NCI-H187 treated with DMSO at 0.1 percent for 48 hours (cell line): ENCODE measurements around the gene MAP2K3.

Experiments
- DNase-seq: peaks from one replicate; lab custom pipeline; 2025; lab: John Stamatoyannopoulos, UW

Gene MAP2K3

DNA sequence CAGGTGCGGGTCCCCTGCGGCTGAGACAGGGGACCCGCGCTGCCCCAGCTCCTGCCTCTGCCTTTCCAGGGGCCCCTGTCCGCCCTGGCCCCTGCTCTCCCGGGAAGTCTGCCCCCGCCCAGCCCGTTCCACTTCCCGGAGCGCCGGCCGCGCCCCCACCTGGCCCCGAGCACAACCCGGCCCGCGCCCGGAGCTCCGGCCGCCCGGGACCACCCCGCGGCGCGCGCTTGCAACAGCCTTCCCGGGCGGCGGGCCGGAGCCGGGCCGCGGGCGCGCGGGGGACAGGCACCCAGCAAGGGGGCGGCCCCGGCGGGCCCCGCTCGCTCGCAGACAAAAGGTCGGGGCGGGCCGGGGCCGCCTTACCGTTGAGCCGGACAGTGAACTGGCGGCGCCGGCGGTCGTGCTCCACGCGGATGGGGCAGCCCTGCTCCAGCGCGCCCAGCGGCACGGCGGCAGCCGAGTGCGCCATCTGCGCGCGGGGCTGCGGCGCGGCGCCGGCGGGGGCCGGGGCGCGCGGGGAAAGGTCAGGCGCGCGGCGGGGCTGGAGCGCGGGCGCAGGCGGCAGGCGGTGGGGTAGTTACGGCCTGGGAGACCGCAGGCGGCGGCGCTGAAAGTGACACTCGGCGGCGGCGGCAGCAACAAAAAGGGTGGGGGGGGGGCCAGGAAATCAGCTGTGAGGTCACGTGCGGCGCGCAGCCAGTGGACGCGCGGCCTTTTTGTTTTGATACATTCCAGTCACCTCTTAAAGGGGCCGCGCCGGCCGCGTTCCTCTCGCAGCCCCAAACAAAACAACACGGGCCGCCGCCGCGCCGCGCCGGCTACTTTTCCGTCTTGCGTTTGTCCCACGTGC, 31.5 kb upstream of the MAP2K3 start, which contains the start of gene NATD1:
Gene NATD1, minus strand, starts transcription at position 615 of the 850 bp plus-strand sequence. Its CDS starts 146 bp downstream, at position 469.
- DNase-seq, result no peak

DNA sequence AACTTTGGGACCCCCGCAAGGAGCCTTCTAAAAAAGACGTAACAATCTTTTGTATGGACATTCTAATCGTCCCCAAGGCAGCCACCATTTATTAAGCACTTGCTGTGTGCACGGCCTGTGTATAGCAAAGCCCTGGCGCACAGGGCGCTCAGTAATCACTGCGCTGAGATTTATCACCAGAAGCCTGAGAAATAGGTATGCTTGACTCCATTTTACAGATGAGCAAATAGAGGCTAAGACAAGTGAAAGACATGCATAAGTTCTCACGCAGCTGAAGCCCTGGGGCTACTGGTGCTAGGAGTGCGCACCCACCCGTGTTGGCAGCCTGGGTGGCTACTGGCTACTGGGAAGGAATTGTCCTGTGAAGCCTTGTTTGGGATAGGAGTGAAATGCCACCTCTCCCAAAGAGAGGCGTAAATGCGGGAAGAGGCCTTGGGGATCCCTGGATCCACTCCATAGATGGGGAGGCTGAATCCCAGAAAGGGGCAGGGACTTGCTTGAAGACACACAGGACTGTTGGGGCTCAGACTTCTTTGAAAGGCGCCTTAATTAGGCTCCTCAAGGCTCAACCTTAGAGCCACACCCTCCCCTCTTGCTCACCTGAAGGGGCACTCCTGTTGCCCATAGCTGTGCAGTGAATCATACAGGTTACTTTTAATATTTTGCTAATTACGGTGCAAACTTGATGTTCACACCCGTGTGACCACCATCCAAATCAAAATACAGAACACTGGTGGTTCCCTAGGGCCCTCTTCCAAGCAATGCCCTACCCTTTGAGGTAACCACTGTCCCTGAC, 30.7 kb upstream of the MAP2K3 start:
- DNase-seq, result no peak

DNA sequence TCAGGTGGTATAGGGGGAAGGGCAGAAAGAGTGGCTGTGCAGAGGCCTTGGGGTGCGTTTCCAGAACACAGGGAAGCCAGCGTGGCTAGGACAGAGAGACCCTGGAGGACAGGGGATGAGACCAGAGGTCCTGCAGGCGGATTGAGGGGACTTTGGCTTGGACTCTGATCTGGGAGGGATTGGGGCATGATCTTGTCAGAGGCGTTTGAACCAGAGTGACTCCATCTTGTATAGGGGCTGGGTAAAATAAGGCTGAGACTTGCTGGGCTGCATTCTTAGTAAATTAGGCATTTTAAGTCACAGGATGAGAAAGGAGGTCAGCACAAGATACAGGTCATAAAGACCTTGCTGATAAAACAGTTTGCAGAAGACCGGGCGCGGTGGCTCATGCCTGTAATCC, 25.9 kb upstream of the MAP2K3 start:
- DNase-seq, result no peak

DNA sequence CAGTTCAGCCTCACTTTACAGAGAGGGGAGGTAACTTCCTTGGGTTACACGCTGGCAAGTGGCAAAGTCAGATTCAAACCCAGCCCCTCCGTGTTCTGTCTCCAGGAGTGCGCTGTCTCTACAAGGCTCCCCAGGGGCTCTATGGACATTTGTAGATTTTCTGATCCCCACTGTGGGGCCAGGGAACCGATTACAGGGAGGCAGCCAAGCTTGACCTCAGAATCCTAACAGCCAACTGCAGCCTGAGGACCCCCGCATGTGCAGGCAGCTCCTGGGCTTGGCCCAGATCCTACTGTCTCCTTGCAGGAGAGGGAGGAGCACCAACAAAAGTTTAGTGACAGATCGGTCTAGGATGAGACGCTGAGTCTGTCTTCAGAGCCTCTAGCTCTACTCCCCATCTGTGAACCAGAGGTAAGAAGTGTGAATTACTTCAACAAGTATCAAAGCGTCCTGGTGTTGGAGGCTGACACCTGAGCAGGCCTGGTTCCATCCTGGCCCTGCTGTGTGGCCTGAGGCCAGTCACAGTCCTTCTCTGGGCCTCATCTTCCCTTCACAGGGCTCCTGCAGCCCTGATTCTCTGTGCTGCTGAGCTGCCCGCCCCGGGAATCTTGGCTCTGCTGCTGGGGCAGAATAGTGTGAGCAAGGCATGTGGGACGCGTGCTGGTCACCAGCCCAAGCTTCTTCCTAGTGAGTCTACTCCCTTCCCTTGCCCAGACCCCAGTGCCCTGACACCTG, 22.1 kb upstream of the MAP2K3 start:
- DNase-seq, result no peak

DNA sequence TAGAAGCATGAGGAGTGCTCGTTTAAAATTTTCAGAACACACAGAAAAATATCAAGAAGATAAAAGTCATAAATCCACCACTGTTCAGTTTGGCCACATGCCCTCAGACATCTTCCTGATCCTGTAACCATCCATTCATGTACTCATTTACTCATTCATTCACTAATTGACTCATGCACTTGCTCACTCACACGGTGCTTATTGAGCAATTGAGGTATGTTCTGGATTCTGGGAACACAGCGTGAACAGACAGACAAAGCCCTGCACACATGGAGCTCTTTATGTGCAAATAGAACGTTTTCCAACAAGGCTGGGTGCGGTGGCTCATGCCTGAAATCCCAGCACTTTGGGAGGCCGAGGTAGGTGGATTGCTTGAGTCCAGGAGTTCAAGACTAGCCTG, 21.1 kb upstream of the MAP2K3 start:
- DNase-seq, result no peak

DNA sequence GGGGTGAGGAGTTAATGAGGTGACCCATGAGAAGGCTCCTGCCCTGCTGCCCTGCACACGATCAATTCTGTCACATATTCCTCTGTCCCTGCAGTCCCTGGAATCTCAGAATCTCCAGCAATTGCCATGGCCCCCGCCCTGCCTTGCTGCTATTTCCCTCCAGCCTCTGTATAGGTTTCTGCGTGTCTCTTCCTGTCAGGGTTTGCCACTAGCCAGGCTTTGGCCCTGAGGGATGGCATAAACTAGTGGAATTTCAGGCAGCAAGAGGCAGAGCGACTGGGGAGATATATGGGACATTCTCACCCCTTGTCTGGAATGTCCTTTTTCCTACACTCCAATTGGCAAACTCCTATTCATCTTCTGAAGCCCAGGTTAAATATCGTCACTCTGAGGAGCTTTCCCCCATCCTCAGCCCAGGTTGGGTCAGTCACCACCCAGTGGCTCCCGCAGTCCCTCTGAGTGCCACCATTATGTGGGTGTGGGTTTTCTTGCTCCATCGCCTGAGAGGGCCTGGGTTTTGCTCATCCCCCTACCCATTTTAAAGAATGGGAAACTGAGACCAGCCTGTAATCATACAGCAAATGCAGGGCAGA, 15.8 kb upstream of the MAP2K3 start:
- no peak for DNase-seq

DNA sequence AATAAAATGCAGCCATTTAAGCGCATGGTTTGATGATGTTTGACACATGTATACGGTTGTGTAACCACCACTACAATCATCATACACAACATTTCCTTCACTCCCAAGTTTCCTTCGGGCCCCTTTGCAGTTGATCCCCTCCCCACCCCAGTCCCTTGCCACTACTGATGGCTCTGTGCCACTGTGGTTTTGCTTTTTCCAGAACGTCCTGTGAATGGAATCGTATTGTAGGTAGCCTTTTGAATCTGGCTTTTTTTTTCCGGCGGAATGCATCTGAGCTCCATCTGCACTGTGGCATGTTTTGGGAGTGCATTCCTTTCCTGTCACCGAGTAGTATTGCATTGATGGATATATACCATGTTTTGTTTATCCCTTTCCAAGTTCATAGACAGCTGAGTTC, 15.1 kb upstream of the MAP2K3 start:
- DNase-seq, result no peak

DNA sequence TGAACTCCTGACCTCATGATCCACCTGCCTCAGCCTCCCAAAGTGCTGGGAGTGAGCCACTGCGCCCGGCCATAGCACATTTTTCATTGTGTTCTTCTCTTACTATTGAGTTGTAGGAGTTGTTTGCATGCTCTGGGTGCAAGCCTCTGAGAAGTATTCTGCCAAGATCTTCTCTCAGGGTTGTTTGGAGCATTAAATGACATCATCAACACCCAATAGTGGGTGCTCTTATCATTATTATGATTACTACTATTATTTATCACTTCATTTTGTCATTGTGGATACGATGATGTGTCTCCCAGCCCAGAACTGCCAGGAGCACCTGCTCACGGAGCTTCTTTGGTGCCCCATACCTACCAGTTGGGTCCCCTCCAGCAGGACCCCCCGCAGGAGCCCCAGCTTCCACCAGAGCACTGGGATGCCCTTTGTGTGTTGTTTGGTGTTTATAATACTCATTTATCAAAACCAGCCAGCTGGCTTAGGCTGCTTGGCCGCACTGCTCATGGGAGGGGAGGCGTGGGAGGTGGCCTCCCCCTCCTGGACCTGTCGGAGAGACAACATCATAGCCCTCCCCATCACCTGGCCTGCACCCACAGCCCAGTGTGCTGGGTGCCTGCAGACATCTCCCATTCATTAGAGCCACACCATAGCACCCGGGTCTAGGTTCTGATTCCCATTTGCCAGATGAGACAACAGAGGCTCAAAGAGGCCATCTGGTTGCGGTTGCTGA, 12.9 kb upstream of the MAP2K3 start:
- no peak for DNase-seq

DNA sequence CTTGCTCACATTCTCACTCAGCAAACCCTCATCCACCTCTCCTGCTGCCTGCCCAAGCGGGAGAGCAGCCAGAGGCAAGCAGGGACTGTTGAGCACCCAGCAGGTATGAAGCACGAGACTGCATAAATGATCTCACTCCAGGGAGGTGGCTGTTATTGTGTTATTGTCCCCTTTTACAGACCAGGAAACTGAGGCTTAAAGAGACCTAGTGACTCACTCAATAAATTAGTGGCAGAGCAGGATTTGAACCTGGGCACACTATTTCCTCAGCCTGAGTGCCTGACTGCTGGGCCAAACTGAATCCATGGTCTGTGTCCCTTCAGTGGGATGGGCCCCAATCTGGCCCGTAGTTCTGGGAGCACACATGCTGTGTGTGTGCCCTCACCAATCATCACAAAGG, 12.3 kb upstream of the MAP2K3 start:
- no peak for DNase-seq

DNA sequence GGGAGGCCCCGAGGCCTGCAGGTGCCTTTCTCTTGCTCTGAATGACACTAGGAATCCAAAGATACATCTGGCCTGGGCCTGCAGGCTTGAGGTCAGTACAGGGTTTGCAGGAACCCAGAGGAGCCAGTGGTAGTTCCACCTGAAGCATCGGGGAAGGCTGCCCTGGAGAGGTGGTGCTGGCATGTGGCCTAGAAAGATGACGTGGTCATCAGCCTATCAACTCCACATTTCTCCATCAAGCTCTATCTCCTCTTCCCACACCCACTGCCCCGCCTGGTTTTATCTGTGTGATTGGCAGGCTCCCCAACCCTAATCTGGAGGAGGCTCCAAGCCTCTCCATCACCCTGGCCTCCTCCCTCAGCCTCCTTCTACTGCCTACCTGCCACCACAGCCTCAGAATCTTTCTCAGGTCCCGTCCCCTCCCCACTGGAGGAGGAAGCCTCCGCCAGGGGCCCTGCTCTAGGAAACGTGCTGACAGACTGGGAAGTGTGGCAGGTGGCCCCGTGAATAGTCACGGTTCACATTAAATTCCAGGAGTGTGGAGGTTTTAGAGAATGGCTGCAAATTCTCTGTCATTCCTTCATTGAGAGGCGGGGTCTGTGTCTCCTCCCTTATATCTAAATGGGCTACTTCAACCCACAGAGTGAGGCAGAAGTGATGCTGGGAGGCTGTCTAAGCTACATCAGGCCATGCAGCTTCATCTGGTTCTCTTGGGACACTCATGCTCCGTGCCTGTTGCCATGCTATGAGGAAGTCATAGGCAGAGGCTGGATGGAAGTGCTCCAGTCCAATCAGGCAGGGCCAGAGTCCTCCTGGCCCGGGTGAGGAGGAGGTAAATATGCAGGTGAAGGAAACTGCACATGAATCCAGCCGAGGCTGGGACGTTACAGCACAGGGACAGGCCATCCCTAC, 11.4 kb upstream of the MAP2K3 start:
- DNase-seq, result no peak

DNA sequence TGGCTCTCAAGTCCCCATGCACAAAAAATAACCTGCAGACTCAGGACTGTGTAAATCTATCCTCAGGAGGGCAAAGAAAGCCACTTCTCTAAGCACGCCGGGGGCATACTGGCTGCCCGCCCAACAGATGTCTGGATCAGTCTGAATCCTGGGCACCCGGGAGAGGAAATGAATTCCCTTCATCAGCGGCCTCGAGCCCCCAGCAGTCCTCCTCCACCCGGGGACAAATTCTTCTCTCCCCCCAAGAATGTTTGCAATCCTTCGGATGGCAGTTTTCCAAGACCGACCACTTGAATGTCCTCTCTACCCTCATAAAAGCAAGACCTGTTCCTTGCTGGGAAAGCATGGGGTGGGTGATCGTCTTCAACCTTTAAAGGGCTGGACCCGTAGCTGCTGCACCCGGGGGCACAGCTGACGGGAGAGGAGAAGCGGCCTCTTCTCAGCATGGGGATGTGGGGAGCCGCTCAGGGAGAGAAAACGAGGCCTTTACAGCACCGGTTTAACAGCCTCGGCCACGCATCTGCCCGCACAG, 9.4 kb upstream of the MAP2K3 start:
- DNase-seq, result no peak

DNA sequence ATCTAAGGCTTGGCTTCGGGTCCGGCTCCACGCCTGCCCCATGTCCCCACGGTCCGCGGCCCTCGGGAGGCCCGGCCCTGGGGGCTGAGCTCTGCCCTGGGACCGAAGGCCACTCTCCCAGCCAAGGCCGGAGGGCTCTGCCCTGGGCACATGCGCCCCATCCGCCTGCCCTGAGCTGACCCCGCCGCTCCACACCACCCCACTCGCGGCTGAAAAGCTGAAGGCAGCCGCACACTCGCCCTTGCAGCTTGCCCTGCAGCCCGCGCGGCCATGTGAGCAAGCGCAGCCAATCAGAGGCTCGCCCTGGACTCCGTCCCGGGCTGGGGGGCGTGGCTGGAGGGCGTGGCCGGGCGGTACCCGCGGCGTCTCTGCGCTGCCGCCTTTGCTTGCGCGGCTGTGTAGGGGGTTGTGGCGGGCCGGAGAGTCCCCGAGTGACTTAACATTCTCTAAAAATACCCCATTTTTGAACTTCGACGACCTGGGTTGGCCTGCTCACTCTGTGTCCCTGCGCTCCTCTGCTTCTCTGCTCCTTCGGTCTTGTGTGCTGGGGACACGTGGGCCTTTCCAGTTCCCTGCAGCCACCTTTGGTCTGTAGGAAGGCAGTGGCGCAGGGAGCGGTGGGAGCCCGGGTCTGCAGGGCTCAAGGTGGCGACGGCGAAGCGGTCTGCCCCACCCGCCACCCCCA, 8.8 kb upstream of the MAP2K3 start:
- DNase-seq, result no peak

DNA sequence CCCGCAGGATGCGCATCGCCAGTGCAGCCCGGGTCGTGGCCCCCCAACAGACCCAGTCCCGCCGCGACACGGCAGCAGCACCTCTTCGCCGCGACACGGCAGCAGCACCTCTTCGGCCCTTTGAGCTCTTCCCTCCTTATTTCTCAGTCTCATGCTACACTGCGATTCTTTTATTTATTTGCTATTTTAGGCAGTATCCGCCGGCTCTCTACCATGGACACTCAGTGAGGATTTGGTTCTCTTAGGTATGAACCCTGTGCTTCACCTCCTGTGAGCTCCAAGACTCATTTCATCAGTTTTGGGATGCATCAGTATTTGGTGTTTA, 8.3 kb upstream of the MAP2K3 start:
- DNase-seq, result no peak

DNA sequence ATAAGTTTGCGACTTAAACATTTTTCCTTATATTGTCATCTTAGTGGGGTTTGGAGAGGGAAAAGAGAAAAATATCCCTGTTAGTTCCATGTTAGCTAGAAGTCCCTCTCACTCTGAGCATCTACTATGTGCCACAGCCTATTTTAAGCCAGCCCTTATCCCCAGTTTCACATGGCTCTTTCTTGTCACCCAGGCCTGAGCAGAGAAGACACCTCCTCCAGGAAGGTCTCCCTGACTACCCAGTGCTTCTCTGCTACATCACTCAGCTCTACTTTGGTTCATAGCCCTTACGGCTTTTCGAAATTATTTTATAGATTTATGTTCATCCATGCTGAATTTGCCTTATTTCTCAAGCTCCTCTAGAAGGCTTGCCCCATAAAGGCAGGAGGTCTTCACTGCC, 7.2 kb upstream of the MAP2K3 start:
- DNase-seq, result no peak

DNA sequence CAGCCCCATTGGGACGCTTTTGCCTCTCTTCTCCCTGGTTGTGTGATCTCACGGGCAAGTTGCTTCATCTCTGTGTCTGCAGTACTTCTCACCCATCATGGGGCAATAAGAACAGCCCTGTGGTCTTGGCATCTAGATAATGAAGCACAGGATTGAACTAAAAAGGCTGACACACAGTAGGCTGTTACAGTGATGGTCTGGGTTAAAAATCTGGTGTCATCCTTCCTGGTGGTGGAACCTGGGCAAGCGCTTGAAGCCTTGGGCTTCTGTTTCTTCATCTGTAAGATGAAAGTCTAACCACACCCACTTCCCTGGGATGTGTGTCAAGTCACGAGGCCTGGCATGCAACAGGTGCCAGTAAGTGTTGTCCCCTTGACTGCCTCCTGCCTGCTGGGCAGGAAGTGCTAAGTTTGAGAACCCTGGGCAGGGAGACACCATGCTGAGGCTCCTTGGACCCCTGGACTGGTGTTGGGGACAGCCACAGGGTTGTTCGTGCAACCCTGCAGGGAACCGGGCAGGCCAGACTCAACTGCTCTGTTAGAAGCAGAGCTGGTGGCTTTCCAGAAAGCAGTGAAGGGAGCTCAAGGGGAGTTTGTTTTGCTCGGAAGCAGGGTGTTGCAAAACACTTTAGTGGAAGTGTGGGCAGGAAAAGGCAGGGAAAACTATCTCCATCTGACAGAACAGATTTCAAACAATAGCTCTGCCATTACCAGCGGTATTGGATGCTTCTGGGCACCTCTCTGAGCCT, 5.9 kb upstream of the MAP2K3 start:
- DNase-seq, result no peak

DNA sequence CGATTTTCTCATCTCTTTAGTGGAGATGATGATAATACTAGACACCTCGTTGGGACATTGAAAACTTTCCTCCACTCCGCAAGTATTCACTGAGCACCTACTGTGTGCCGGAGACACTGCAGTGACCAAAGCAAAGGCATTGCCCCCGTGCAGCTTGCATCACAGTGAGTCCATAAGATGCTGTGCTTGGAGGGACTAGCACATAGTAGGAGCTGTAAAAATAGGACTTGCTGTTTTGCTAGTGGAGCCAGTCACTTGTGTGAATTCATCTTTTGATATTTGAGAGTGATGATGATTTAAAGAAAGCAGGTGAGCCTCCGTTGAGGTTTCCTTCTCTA, 5.3 kb upstream of the MAP2K3 start:
- no peak for DNase-seq

DNA sequence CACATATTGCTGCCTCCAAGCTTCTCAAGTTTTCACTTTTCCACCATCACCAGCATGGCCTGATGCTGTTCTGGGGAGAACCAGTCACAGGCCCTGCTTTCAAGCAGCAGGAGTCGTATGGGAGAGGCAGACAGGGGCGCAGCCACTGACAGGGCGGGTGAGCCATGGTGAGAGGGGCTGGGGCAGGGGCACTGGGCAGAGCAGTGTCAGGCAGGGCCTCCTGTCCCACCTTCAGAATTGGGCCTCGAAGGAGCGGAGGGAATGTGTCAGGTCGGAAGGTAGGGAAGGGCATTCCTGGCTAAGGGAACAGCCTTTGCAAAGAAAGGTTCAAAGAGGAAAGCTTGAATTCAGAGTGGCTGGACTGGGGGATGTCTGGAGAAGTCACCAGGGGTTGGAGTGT, 4.9 kb upstream of the MAP2K3 start:
- no peak for DNase-seq

DNA sequence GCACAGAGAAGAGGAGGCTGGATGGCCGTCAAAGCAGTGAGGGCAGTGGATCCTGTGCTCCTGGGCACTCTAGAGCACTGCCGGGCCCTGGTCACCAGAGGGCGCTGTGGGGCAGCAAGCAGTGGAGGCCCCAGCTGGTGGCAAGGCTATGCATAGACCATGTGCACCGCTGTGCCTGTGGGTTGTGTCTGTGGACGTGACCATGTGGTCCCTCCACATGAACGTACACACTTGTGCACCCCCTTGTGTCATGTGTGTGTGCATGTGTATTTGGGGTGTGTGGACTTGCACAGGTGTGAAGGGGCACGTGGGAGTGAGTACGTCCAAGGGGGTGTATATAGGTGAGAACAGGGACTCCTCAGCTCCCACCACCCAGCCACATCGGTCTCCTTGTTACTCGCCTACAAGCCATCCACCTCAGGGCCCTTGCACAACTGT, 4.4 kb upstream of the MAP2K3 start:
- DNase-seq, result no peak

DNA sequence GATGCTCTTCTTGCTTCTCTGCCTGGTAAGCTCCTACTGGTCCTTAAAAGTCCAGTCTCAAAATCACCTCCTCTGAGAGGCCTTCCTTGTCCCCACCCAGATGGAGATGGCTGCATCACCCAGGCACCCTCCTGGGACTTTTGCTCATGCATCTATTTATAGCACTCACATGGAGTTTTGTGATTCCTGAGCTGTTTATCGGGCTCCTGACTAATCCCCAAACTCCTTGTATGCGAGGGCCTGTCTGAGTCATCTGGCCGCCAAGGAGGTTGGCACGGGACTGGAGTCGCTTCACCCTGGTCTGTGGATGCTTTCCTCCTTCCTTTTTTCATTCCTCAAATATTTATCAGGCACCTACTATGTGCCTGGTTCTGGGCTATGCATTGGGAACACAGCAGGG, 2.3 kb upstream of the MAP2K3 start:
- no peak for DNase-seq
